Gastrocnemius medialis (tissue), 4 donors: ENCODE data around the gene COL6A2.

Source experiments
- CTCF ChIP-seq, 5 experiments: fragments of 450-650 bp in 3 of 5; fragments of 200-600 bp in 2 of 5; sonication (generic) in 2 of 5; IDR thresholded peaks in 4 of 5; conservative IDR thresholded peaks in 1 of 5; 1 replicate in 4 of 5; 2 replicates in 1 of 5; pipeline ENCODE4 v1.5.1; 2016 to 2019; ENCODE audit warnings: antibody characterized with exemption in 5 of 5, mild to moderate bottlenecking in 3 of 5, moderate library complexity in 3 of 5
- POLR2A ChIP-seq, 2 donors: fragments of 450-650 bp; IDR thresholded peaks; one replicate each; pipeline ENCODE4 v1.6.1; 2017; ENCODE audit warnings: antibody characterized with exemption in 2 of 2, mild to moderate bottlenecking in 2 of 2, moderate library complexity in 2 of 2

DNA sequence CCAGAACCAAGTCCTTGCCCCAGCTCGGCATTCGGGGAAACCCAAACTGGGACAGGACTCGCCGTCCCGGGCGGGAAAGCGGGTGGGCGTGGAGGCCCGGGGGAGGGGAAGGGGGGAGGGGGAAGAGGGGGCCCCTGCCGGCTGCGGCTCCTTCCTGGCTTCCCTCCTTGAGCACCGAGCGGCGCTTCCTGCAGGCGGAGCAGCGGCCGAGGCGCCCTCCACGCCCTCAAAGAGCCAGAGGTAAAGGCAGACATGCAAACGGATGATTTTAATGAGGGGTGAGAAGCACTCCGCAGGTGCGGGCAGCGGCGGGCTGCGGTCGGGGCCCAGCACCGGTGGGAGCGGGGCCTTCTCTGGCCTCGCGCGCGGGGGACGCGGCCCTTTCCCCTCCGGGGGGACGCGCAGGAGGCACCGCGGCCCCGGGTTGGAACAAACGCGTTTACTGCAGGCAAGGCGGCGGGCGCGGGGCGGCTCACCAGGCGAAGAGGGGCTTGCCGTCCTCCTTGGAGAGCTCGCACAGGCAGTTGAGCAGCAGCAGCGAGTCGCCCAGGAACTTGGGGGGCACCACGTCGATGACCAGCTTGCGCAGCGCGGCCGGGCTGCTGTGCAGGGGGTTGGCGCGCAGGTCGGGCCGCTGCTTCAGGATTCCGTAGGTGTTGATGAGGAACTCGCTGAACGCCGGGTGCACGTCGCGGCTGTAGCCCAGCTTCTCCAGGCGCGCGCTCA lies 63.2 kb downstream of the COL6A2 start:
- TF ChIP-seq CTCF (IDR thresholded peaks at IDR 0.05 in 4 of 5, conservative IDR thresholded peaks at IDR 0.05 in 1 of 5), result no peak
- no peak for TF ChIP-seq POLR2A (IDR thresholded peaks at IDR 0.05)
